Posterior vena cava (tissue), 2 donors: Measurements from ENCODE around the gene ADAMTS2. TPM values are rescaled to one million over a fixed set of nuclear protein-coding genes. Genes with fewer than 3 reads are reported as not detected.

Source experiments
- DNase-seq: peaks from one replicate; pipeline ENCODE4 v3.0.0-alpha.2; 2020; ENCODE audit warnings: low spot score
- intact Hi-C, 2 donors: fragments of 100-400 bp; cut with DNase I; formaldehyde crosslinking; loops; one replicate each; pipeline versions ENCODE4 v1.14.1 to v1.14.2; 2022 to 2023
- long read RNA-seq, 2 donors: library from polyadenylated mRNA; unstranded; transcript quantifications; one replicate each; pipeline ENCODE4 v2.0.0, GENCODE V29; 2020 to 2021
- total RNA-seq, 2 donors: library from RNA; stranded (reverse); fragmentation: NEBNext Ultra II Directional; extraction: Animal tissue kit (Norgen Biotek cat#: 25700); gene quantifications; one replicate each; pipeline ENCODE4 v1.2.1, GENCODE V29; 2021
- donor health status: DM: yes; HTN: yes; CAD: no.
- donor health status: DM: yes; HTN: yes; CAD: no.

Gene ADAMTS2
- 10 to 100 TPM; 27.1 to 62.0 TPM for total RNA-seq
- long read RNA-seq, donor 1, full-length matches to known transcripts, result 5 of 38 reads
- long read RNA-seq, donor 1, partial matches to known transcripts, result 13 of 38 reads
- long read RNA-seq, donor 1, other reads (novel, unspliced or antisense), result 20 of 38 reads
- long read RNA-seq, donor 2, partial matches to known transcripts, result 3 of 15 reads
- long read RNA-seq, donor 2, other reads (novel, unspliced or antisense), result 12 of 15 reads

DNA sequence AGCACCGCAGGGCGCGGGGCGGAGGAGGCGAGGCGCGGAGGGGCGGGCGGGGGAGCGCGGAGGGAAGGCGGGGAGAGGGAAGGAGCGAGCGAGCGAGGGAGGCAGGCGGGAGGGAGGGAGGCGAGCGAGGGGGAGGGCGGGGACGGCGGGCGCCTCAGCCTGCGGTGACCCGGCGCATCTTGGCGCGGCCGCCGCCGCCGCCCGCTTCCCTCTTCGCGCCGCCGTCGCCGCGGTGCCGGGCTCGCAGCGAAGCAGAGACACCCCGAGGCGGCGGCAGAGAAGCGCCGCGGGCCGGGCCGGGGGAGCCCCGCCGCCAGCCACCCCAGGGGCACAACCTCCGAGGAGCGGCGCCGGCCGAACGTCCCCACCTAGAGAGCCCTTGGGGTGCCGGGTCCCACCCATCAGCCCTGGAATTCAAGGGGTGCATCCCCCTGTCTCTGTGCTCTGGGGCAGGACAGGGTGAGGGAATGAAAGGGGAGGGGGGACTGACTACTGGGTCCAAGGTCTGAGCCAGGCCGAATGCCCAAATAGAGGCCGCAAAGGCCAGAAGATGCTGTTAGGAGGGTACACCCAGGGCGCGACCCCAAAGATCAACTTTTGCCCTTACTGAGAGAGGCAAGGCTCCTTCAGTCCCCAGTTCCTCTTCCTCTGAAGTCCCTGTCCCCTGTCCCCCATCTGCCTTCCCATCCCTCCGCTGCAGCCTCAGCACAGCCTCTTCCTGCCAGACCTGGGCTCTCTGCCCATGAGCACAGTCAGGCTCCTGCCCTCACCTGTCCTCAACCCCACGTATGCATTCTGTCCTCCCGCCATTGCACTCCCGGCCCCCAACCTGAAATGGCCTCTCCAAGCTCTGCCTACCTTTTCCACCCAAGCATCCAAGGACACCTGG is at the start of gene ADAMTS2:
TSS of gene ADAMTS2 (minus strand) at position 29 of the 889 bp plus-strand sequence. CDS start 133 bp downstream, outside the sequence.
- intact Hi-C loops, result loop anchor here (1.0 to 5.0 kb wide), 2 partner anchors 174 to 178 kb away; no protein-coding TSS in a partner anchor
- DNase-seq, result peak; percentile 90

DNA sequence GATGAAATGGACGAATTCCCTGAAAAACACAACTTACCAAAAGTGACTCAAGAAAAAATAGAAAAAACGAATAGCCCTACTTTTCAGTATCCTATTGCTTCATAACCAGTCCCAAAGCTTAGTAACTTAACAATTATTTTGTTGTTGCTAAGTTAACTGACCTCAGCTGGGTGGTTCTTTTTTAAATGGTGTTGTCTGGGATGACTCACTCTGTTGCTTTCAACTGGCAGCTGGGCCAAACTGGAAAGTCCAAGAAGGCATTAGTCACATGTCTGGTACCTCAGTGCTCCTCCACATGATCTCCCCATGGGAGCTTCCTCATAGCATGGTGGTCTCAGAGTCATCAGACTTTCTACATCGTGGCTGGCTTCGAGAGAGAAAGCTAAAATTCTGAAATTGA is 47.8 kb upstream of the ADAMTS2 start:
- peak; percentile 5 for DNase-seq
- intact Hi-C loops, result no loop called here

DNA sequence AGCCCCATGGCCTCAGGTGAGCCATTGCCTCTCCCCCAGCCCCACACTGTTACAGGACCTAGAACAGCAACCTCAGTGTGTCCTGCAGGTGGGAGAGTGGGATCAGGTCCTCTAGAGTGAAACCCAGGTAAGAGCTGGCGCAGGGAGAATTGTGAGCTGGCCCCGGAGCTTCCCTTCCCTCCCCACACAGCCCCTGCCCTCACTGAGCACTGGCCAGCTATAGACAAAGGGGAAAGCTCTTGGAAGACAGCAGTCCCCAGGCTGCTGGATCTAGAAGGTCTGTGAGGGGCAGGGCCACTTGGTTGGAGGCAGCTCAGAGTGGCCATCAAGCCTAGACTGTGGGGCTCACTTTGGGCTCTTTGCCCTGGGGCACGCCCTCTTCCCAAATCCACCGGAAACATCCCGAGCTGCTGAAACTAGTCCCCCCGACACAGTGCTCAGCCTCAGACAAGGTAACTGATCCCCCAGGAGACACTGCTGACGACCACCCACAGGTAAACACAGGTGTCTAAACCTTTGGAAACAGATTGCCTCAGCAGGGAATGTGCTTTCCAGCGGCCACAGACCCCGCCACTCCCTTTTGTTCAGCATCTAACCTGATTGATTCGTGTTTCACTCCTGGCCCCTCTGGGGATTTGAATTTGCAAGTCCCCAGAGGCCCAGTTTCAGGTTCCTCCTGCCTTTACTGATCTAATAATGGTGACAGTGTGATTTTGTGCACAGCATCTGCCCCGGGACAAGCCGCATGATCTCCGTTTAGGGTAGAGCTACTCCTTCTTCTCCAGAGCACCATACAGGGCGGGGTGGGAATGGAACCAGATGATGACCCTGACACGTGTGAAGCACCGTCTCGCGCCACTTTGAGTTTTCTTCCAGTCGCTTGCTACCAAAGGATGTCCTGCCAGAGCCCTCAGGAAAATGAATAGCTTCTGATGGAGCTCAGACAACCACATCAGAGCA is 42.2 kb upstream of the ADAMTS2 start:
- DNase-seq, result peak; percentile 36
- intact Hi-C loops, result no loop called here

GRCh38 chr5:179385914-179386313 is 40.7 kb upstream of the ADAMTS2 start:
- DNase-seq, result peak; percentile 31
- intact Hi-C loops, result no loop called here

- intact Hi-C loops, result loop anchor here in 1 of 2 donors (1.0 kb wide), 1 partner anchor 13 kb away; no protein-coding TSS in a partner anchor
- DNase-seq, result peak; percentile 11
Observed at GRCh38 chr5:179382486-179382885, 37.2 kb upstream of the ADAMTS2 start.

DNA sequence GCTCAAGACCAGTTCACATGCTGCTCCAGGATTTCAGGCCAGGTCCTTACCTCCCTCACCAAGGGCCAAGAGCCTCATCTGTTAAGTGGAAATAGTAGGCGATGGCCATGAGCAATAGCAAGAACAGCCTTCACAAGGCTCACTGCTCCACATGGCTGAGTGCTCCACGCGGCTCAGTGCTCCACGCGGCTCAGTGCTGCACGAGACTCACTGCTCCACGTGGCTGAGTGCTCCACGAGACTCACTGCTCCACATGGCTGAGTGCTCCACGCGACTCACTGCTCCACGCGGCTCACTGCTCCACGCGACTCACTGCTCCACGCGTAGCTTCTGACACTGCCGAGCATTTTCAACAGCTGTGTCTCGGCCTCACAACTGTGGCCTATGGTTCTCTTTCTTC is 36.4 kb upstream of the ADAMTS2 start:
- peak; percentile 35 for DNase-seq
- intact Hi-C loops, result loop anchor here in 1 of 2 donors (1.0 kb wide), 1 partner anchor 14 kb away; no protein-coding TSS in a partner anchor

DNA sequence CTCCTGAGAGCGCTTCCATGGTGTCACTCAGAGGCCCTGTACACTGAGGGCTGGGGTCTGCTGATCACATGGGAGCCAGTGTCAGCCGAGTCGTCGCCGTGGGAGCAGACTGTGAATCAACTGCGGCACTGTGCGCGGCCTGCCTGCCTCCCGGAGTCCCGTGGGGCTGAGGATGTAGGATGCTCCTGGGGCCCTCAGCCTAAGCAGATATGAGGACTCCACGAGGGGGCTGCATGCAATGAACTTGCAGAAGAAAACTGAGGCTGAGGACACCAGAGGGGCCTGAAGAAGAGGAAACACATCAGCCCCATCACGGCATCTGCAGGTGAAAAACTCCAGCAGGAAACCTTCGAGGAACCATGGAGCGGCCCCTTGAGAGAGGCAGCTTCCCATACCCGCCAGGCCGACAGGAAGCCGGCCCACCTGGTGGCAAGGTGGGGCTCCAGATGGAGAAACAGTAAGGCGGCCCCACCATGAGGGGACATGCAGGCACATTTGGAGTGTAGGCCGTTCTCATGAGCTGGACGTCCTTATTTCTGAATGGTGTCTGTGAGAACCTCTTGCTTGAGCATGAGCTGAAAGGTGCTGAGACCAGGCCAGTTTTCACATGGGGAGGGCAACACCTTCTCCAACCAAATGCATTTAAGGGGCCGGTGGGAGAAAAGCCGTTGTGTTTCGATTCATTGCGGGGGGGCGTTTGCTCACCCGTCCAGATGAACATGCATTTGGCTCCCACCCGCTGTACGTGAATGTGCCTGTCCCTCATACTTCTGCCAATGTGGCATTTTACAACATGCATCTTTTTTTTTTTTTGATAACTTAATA is 35.2 kb upstream of the ADAMTS2 start:
- peak; percentile 59 for DNase-seq
- intact Hi-C loops, result no loop called here

GRCh38 chr5:179379321-179379890 is 34.1 kb upstream of the ADAMTS2 start:
- DNase-seq, result peak; percentile 28
- intact Hi-C loops, result no loop called here

DNA sequence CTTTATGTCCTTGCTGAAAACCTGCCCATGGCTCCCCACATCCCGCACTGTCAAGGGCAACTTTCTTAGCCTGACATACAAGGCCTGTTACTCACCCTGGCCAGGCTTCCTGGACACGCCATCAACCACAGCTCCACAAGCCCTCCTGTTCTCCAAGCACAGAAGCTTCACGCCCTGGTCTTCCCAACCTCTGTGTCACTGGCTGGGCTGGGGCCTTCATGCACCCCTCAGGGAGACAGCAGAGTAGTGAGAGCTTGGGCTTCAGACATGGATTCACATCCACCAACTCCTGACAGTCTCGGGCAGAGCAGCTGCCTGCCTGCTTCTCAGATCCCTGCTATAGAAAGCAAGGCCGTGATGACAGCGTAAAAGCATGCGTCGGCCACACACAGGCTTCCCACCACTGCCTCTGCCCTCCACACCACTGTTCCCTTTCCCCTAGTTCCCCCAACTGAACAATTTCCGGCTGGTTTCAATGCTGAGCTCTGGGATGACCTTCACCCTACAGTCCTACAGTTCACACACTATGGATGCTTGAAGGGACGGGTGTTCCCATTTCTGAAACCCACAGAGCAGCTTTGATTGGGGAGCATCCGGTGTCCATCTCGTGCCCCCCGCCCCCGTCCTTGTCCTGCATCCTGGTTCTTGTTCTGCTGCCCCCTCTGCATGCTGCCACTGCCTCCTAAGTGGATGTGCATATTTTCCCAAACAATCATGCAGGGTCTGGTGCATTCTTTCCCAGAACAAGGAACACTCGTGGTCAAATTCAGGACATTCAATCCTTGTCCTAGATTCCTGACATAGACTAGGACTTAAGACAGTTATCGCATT is 33.4 kb upstream of the ADAMTS2 start:
- peak; percentile 28 for DNase-seq

DNA sequence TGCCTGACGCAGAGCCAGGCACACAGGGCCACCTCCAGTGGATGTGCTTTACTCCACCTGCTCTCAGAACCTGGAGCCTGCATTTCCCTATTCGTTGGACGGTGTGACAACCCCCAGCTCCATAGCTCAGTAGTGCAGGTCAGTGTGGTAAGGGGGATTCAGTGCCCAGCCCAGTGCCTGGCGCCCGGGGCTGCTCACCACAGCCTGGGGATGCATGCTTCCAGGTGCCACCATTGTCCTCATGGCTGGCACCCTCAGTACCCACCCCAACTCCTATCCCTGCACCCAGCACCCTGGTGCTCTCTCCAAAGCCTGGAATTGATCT is 32.8 kb upstream of the ADAMTS2 start:
- DNase-seq, result peak; percentile 34
- intact Hi-C loops, result no loop called here

More for the DNA sequence above, 33.4 kb upstream of the ADAMTS2 start:
- intact Hi-C loops, result no loop called here

GRCh38 chr5:179377421-179378115 is 32.3 kb upstream of the ADAMTS2 start:
- intact Hi-C loops, result no loop called here
- peak; percentile 66 for DNase-seq

DNA sequence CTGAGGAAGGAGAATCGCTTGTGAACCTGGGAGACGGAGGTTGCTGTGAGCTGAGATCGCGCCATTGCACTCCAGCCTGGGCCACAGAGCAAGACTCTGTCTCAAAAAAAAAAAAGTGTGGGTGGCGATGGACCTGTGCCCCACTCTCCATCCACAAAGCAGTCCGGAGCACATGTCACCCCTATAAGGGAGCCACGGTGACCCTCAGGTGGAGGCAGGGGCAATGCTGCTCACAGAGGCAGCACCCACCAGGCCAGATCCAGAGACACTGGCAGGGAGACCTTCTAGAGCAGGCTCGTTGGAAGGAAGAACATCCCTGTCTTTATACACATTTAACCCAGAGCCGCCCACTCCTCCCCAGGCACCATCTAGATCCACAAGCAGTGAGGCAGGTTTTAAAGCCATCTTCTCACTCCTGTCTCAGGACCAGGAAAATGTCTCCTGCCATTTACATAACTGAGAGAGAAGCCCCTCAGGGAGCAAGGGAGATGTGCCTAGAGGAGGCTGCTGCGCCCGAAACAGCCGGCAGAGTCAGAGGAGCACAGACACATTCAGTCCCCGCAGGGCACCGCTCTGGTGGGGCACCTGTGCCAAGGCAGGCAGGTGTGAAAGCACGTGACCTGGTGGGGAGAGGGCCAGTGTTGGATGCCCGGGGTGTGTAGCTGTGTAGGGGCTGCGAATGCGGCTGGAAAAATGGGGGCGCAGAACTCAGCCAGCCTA is 31.6 kb upstream of the ADAMTS2 start:
- intact Hi-C loops, result no loop called here
- peak; percentile 49 for DNase-seq

GRCh38 chr5:179375831-179376365 is 30.6 kb upstream of the ADAMTS2 start:
- intact Hi-C loops, result no loop called here
- peak; percentile 54 for DNase-seq

DNA sequence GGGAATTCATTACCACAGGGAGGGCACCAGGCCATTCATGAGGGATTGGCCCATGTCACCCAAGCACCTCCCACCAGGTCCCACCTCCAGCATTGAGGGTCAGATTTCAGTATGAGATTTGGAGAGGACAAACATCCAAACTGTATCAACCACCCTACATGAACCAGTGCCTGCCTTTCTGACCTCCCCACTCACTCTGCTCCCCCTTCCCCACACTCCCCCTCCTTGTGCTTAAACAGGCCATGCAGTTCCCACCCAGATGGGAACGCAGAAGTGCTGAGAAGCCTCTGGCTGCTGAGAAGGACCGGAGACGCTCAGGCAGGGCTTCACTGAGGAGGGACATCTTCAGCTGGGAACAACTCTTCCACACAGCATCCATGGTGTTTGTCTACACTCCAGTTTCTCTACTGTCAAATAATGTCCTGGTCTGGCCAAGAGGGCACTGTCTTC is 30.0 kb upstream of the ADAMTS2 start:
- intact Hi-C loops, result no loop called here
- DNase-seq, result peak; percentile 16

GRCh38 chr5:179374506-179375235 is 29.4 kb upstream of the ADAMTS2 start:
- DNase-seq, result peak; percentile 67
- intact Hi-C loops, result no loop called here
